ENCODE measurements around the gene CNTNAP1. TPM values are rescaled to one million over a fixed set of nuclear protein-coding genes. Genes with fewer than 3 reads are reported as not detected.

The CNTNAP1 gene
- total RNA-seq, 1 donor from 2014 or later: 9.0 TPM

DNA sequence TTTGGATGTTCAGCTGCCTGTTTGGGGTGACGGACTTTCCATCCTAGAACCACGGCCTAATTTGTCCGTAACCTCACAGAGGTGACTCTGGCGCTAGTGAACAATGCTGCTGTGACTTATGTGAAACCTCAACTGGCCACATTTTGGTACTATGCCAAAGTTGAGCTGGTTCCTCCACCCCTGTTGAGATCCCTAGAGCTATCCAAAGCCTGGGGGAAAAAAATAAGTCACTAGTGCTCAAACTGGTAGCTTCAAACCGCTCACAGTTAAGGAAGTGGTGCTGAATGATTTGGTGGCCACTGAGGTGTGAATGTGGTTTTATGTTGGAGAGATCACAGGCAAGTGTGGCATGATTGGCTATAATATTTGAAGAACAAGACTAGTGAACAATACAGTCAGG, 34.6 kb upstream of the CNTNAP1 start:
- Histone ChIP-seq H3K9me3 (no peaks in the 10 kb centered on the region), H3K4me1 (no peaks in the 10 kb centered on the region), H3K27ac (no peak overlapping the region), H3K36me3 (no peaks in the 10 kb centered on the region), H3K4me3 (no peak overlapping the region), H3K27me3 (ENCODE audit: low read depth) (no peaks in the 10 kb centered on the region)
- ATAC-seq (no peak), DNase-seq (no peak)
- TF ChIP-seq, protein P1, sequence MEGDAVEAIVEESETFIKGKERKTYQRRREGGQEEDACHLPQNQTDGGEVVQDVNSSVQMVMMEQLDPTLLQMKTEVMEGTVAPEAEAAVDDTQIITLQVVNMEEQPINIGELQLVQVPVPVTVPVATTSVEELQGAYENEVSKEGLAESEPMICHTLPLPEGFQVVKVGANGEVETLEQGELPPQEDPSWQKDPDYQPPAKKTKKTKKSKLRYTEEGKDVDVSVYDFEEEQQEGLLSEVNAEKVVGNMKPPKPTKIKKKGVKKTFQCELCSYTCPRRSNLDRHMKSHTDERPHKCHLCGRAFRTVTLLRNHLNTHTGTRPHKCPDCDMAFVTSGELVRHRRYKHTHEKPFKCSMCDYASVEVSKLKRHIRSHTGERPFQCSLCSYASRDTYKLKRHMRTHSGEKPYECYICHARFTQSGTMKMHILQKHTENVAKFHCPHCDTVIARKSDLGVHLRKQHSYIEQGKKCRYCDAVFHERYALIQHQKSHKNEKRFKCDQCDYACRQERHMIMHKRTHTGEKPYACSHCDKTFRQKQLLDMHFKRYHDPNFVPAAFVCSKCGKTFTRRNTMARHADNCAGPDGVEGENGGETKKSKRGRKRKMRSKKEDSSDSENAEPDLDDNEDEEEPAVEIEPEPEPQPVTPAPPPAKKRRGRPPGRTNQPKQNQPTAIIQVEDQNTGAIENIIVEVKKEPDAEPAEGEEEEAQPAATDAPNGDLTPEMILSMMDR (IDR thresholded peaks at IDR 0.05): no peak
- intact Hi-C loops (cut with DNase I): no loop called here

DNA sequence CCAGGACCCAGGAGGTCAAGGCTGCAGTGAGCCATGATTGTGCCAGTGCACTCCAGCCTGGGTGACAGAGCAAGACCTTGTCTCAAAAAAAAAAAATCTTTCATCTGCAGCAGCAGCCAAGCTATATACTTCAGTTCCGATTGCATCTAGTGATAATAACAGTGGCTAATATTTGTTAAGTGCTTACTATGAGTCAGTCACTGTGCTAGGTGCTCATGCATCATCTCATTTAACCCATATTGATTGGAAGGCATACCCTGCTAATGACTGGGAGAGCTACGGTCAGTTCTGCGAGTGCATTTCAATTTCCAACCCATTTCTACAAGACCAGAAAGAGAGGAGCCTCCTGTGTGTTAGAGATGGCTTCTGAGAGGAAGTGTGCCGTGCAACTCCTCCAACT, 30.9 kb upstream of the CNTNAP1 start:
- Histone ChIP-seq H3K36me3 (no peaks in the 10 kb centered on the region), H3K9me3 (no peaks in the 10 kb centered on the region), H3K4me1 (peaks cover 15% of the 10 kb centered on the region), H3K27ac (no peak overlapping the region), H3K27me3 (ENCODE audit: low read depth) (no peaks in the 10 kb centered on the region), H3K4me3 (no peak overlapping the region)
- intact Hi-C loops (cut with DNase I): no loop called here
- TF ChIP-seq, protein P1 (IDR thresholded peaks at IDR 0.05): no peak
- ATAC-seq (no peak), DNase-seq (no peak)

DNA sequence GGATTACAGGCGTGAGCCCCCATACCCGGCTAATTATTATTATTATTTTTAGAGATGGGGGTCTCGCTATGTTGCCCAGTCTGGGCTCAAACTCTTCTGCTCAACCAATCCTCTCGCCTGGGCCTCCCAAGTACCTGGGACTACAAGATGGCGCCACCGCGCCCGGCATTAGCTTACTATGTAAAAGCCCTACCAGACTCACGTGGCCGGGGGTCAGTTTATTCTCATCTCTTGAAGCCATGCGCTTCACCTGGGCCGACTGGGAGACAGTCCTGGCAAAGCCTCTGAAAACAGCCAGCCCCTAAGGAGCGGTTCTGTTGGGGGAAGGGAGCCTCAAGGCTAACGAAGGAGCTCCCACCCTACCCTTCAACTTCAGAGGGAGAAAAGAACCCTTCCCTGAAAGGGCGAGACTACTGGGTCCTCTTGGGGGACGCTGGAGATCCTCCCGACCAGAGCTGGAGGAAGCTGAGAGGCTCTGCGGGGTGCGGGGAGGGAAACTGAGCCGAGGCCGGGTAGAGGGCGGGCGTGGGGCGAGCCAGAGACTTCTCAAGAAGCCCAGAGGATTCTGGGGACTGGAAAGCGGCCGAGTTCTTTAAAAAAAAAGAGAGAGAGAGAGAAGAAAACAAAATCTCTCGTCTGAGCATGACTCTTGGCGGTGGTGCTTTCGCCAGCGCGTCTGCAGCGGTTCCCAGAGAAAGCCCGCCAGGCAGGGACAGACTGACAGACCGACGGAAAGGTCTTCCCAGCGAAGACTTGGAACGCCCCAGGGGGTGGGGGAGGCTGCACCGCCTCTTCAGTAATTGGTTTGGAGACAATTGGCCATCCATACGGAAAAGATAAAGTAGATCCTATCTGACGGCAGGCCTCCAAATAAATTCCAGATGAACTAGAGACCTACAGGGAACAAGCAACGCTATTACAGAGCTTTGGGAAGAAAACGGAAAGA, 28.9 kb upstream of the CNTNAP1 start:
- H3K27ac ChIP-seq: peak overlapping the region; percentile 79
- ATAC-seq: peak; percentile 62 to 76
- DNase-seq: no peak
- H3K4me1 ChIP-seq: peaks cover 15% of the 10 kb centered on the region
- intact Hi-C loops (cut with DNase I): no loop called here
- no peaks in the 10 kb centered on the region for H3K27me3 ChIP-seq (ENCODE audit: low read depth)
- no peaks in the 10 kb centered on the region for H3K36me3 ChIP-seq
- H3K4me3 ChIP-seq: peak overlapping the region; percentile 48
- H3K9me3 ChIP-seq: no peaks in the 10 kb centered on the region
- TF ChIP-seq, protein P1 (IDR thresholded peaks at IDR 0.05): no peak

DNA sequence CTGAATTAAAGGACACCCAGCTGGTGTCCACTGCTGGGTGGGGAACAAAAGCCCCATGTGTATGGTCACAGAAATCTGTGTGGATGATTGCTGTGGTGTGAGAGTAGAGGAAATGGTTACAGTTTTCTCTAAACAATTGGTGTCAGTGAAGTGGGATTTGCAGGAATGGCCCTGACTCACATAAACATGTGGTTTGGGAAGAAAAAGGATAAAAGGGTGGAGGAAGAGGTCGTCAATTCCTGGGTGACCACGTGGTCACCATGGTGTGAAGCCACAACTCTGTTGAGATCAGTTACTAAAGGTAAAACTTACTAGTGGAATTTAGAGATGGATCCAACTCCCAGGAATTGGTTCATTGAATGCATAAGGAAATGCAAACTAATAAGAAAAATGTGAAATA, 26.8 kb upstream of the CNTNAP1 start:
- H3K4me3 ChIP-seq: no peak overlapping the region
- H3K27ac ChIP-seq: no peak overlapping the region
- H3K4me1 ChIP-seq: peaks cover 20% of the 10 kb centered on the region
- TF ChIP-seq, protein P1 (IDR thresholded peaks at IDR 0.05): no peak
- no peaks in the 10 kb centered on the region for H3K27me3 ChIP-seq (ENCODE audit: low read depth)
- H3K36me3 ChIP-seq: no peaks in the 10 kb centered on the region
- ATAC-seq (no peak), DNase-seq (no peak)
- no peaks in the 10 kb centered on the region for H3K9me3 ChIP-seq
- intact Hi-C loops (cut with DNase I): no loop called here

DNA sequence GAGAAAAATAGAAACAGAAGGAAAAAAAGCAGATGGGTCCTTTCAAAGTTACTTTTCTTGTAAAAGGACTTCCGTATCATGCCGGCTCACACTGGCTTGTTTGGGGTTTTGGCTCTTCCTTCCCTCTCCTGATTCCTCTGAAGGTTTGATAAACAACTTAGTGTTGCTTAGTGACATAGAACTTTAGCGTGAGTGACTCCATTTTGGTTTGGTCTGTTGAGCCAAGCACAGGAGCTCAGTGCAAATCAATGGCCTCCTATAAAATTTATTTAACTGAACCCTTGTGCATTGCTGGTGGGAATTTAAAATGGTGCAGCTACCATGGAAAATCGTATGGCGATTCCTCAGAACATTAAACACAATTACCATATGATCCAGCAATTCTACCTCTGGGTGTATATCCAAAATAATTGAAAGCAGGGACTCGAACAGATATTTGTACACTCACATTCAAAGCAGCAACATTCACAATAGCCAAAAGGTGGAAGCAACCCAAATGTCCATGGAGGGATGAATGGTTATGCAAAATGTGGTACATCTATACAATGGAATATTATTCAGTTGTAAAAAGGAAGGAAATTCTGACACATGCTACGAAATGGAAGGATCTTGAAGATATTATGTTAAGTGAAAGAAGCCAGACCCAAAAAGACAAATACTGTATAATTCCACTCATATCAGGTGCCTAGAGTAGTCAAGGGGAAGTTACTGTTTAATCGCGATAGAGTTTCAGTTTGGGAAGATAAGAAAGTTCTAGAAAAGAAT, 24.3 kb upstream of the CNTNAP1 start:
- no peaks in the 10 kb centered on the region for H3K27me3 ChIP-seq (ENCODE audit: low read depth)
- H3K36me3 ChIP-seq: no peaks in the 10 kb centered on the region
- no peaks in the 10 kb centered on the region for H3K9me3 ChIP-seq
- intact Hi-C loops (cut with DNase I): no loop called here
- peaks cover 20% of the 10 kb centered on the region for H3K4me1 ChIP-seq
- TF ChIP-seq, protein P1 (IDR thresholded peaks at IDR 0.05): no peak
- ATAC-seq (no peak), DNase-seq (no peak)
- no peak overlapping the region for H3K27ac ChIP-seq
- no peak overlapping the region for H3K4me3 ChIP-seq
